Measurements from ENCODE around the gene RMND5A.

The RMND5A gene

DNA sequence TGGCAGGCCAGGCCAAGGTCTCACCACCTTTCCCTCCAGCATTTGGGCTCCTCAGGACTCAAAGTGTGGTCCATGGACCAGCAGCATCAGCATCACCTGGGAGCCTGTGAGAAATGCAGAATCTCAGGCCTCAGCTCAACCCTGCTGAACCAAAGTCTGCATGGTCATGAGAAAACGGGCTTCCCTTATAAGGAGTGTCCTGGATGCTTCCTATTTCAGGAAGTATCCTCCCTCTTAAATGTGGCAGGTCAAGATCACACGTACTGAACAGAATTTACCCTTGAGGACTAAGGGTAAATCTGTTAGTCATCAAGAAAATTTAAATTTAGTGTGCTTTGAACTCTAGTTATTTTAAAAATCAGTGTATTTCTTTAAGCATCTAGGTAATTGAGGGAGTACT lies 58.9 kb downstream of the RMND5A start:
- FAIRE-seq (no peak), DNase-seq (ENCODE audit: insufficient read length, low spot score) (no peak)
- TF ChIP-seq, protein P1, sequence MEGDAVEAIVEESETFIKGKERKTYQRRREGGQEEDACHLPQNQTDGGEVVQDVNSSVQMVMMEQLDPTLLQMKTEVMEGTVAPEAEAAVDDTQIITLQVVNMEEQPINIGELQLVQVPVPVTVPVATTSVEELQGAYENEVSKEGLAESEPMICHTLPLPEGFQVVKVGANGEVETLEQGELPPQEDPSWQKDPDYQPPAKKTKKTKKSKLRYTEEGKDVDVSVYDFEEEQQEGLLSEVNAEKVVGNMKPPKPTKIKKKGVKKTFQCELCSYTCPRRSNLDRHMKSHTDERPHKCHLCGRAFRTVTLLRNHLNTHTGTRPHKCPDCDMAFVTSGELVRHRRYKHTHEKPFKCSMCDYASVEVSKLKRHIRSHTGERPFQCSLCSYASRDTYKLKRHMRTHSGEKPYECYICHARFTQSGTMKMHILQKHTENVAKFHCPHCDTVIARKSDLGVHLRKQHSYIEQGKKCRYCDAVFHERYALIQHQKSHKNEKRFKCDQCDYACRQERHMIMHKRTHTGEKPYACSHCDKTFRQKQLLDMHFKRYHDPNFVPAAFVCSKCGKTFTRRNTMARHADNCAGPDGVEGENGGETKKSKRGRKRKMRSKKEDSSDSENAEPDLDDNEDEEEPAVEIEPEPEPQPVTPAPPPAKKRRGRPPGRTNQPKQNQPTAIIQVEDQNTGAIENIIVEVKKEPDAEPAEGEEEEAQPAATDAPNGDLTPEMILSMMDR (IDR thresholded peaks at IDR 0.05; ENCODE audit: insufficient read depth, missing control alignments): no peak

DNA sequence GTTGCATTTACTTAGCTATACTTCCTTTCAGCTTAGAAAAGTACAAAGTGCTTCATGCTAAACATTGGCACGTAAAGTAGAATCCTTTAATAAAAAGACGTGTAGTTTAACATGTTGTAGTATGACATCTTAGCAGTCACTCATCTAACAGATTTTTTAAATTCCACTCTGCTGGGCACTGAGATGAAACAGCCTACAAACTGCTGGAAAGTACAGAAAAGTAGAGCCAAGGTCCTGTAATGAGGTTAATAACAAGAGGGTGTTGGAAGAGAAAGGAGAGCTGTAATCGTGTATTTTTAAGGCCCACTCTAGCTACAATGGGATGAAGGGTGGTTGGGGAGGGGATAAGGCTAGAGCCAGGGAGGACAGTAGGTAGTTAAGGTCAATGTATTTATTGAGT lies 59.9 kb downstream of the RMND5A start:
- DNase-seq (ENCODE audit: insufficient read length, low spot score) (no peak), FAIRE-seq (no peak)
- TF ChIP-seq, protein P1 (IDR thresholded peaks at IDR 0.05; ENCODE audit: insufficient read depth, missing control alignments): no peak

DNA sequence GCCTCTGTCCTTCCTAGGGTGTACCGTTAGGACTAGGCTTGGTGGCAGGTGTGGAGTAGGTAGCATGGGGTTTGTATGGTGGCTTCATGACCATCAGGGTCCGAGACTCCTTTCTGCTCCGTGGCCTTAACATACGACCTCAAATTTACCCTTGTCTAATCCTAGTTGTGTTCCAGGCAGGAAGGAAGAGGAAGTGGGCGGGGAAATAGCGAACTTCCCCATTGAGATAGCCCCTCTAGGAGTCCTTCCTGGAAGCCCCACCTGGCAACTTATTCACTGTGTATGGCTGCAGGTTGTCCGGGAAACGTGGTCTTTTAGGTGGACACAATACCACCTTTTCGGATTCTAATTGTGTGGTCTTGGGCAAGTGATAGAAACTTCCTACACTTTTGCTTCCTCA lies 61.3 kb downstream of the RMND5A start:
- TF ChIP-seq, protein P1 (IDR thresholded peaks at IDR 0.05; ENCODE audit: insufficient read depth, missing control alignments): no peak
- DNase-seq (ENCODE audit: insufficient read length, low spot score) (no peak), FAIRE-seq (no peak)

DNA sequence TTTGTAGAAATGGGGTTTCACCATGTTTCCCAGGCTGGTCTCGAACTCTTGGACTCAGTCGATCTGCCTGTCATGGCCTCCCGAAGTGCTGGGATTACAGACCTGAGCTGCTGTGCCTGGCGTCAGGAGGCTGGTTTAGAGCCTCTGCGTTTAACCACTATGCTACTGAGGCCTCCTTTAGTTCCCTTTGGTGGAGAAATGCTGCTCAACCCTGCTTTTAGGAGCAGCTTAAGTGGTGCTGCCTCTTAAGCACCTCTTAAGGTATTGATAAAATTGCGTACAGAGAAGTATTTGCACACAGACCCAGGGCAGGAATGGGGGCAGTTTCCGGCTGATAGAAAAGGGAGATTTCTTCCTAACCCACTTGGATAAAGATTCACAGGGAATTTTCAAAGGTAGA lies 62.7 kb downstream of the RMND5A start:
- no peak for DNase-seq (ENCODE audit: insufficient read length, low spot score)
- TF ChIP-seq, protein P1 (IDR thresholded peaks at IDR 0.05; ENCODE audit: insufficient read depth, missing control alignments): no peak
- no peak for FAIRE-seq

DNA sequence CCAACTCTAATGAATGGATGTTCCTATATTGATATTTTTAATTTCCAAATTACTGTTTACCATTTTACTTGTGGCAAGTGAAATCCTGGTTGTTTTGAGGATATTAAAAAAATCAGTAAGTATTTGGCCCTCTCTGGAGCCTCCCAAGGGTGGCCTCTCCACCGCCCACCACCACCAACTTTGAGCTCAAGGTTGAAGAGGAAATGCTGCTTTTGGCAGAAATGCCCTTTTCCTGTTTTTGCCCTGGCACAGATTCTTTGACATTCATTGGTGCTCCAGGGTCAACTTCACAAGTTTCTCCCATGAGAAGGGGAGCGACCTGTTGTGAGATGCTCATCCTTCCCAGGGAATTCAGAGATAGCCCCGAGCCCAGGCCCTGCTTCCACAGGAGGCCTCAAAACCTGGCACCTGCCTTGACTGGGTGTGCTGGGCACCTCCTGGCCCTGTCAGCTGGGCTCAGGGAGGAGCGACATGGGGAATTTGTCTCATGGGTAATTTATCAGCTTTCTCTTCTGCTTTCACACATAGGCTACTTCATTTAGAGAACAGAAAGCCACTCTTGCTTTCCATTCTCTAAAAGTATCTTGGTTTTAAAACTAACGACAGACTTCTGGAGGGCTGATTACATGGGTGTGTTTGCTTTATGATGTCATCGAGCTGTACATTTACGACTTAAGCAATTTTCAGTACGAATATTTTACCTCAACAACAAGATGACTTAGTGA lies 63.7 kb downstream of the RMND5A start:
- FAIRE-seq (no peak), DNase-seq (ENCODE audit: insufficient read length, low spot score) (no peak)
- TF ChIP-seq, protein P1 (IDR thresholded peaks at IDR 0.05; ENCODE audit: insufficient read depth, missing control alignments): no peak

DNA sequence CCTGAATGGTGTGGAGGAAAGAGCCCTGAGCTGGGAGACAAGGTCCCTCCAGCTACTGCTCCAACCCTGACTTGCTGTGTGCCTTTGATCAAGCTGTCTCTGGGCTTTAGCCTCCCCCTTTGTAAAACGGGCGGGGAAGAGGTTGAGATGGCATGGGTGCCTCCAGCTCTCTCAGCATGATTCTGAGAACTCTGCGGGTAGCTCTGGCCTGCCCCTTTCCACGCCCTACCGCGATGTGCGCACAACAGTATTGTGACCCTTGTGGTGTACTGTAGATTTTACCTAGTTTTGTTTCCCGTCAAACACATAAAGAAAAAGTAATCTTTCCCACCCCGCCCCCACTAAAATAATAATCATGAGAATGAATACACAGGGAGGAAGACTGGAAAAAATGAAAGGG lies 65.4 kb downstream of the RMND5A start:
- no peak for FAIRE-seq
- TF ChIP-seq, protein P1 (IDR thresholded peaks at IDR 0.05; ENCODE audit: insufficient read depth, missing control alignments): no peak

DNA sequence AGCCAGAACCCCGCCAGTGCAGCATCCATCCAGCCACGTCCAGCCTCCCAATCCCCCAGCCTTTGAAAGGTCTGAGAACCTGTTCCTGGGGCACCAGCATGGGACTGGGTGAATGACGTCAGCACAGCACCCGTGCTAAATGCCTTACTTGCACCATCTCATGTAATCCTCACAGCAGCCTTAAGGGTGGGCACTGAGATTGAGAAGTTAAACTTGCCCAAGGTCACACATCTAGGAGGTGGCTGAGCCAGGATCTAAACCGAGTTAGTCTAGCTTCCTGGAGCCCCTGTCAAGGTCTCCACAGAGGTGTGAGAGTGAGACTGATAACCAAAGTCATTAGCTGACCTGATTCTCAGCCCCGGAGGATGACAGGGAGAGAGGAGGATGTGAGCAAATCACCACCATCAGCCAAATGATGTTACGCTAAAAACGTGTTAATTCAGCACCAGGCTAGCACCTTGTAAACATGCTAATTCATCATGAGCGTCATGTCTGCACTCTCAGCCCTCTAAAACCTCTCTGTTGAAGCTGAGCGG lies 66.0 kb downstream of the RMND5A start:
- DNase-seq (ENCODE audit: insufficient read length, low spot score) (no peak), FAIRE-seq (no peak)
- TF ChIP-seq, protein P1 (IDR thresholded peaks at IDR 0.05; ENCODE audit: insufficient read depth, missing control alignments): no peak

More for the DNA sequence above, 65.4 kb downstream of the RMND5A start:
- no peak for DNase-seq (ENCODE audit: insufficient read length, low spot score)

All from D721Med (cell line).